WTC11 (cell line): ENCODE data around the gene ANKRD11.
"Not testable (repeated sequence)": the region's sequence is repeated elsewhere in the genome, so short reads cannot be mapped to it uniquely, and the experiment has no call there.

ENCODE experiments used
- GABPB1 ChIP-seq: sonication (generic); formaldehyde crosslinking; IDR thresholded peaks from 2 replicates; pipeline ENCODE4 v1.8.1; 2023; ENCODE audit warnings: mild to moderate bottlenecking, missing genetic modification reagents
- JAZF1 ChIP-seq: fragments of 250-450 bp; sonication (Bioruptor Pico); IDR thresholded peaks from 2 replicates; pipeline ENCODE4 v1.9.0; 2021; ENCODE audit warnings: moderate library complexity, mild to moderate bottlenecking, inconsistent platforms
- NR2C2 ChIP-seq: sonication (generic); formaldehyde crosslinking; IDR thresholded peaks from 2 replicates; pipeline ENCODE4 v1.8.0; 2022; ENCODE audit warnings: mild to moderate bottlenecking, missing genetic modification reagents
- TCF7 ChIP-seq: sonication (generic); formaldehyde crosslinking; IDR thresholded peaks from 2 replicates; pipeline ENCODE4 v1.8.0; 2022; ENCODE audit warnings: mild to moderate bottlenecking, low read depth, missing genetic modification reagents, moderate library complexity
- TF ChIP-seq, protein P1 (sequence below): fragments of 200-600 bp; IDR thresholded peaks from 2 replicates; pipeline ENCODE4 v1.8.0; 2022; ENCODE audit warnings: antibody characterized with exemption
- TF ChIP-seq, protein P2 (sequence below): fragments of 250-450 bp; sonication (Bioruptor Pico); IDR thresholded peaks from 2 replicates; pipeline ENCODE4 v2.1.2; 2022; ENCODE audit warnings: mild to moderate bottlenecking, moderate library complexity
- TF ChIP-seq, protein P3 (sequence below): sonication (generic); formaldehyde crosslinking; conservative IDR thresholded peaks from 2 replicates; pipeline ENCODE4 v1.8.1; 2022; ENCODE audit warnings: mild to moderate bottlenecking, missing genetic modification reagents
- TF ChIP-seq, protein P4 (sequence below): sonication (generic); formaldehyde crosslinking; IDR thresholded peaks from 2 replicates; pipeline ENCODE4 v1.8.0; 2023; ENCODE audit warnings: missing genetic modification reagents, mild to moderate bottlenecking, borderline replicate concordance
- TF ChIP-seq, protein P5 (sequence below): sonication (generic); formaldehyde crosslinking; IDR thresholded peaks from 2 replicates; pipeline ENCODE4 v1.8.0; 2022; ENCODE audit warnings: mild to moderate bottlenecking, missing genetic modification reagents
- TF ChIP-seq, protein P6 (sequence below): sonication (generic); formaldehyde crosslinking; IDR thresholded peaks from 2 replicates; pipeline ENCODE4 v1.8.1; 2023; ENCODE audit warnings: mild to moderate bottlenecking, missing genetic modification reagents, borderline replicate concordance
- TF ChIP-seq, protein P7 (sequence below): sonication (generic); formaldehyde crosslinking; IDR thresholded peaks from 2 replicates; pipeline ENCODE4 v1.8.0; 2022; ENCODE audit warnings: mild to moderate bottlenecking, missing genetic modification reagents
- TF ChIP-seq, protein P8 (sequence below): sonication (generic); formaldehyde crosslinking; IDR thresholded peaks from 2 replicates; pipeline ENCODE4 v1.8.1; 2023; ENCODE audit warnings: mild to moderate bottlenecking, missing genetic modification reagents
- TF ChIP-seq, protein P9 (sequence below): sonication (generic); formaldehyde crosslinking; IDR thresholded peaks from 2 replicates; pipeline ENCODE4 v1.8.0; 2022; ENCODE audit warnings: mild to moderate bottlenecking, missing genetic modification reagents

DNA sequence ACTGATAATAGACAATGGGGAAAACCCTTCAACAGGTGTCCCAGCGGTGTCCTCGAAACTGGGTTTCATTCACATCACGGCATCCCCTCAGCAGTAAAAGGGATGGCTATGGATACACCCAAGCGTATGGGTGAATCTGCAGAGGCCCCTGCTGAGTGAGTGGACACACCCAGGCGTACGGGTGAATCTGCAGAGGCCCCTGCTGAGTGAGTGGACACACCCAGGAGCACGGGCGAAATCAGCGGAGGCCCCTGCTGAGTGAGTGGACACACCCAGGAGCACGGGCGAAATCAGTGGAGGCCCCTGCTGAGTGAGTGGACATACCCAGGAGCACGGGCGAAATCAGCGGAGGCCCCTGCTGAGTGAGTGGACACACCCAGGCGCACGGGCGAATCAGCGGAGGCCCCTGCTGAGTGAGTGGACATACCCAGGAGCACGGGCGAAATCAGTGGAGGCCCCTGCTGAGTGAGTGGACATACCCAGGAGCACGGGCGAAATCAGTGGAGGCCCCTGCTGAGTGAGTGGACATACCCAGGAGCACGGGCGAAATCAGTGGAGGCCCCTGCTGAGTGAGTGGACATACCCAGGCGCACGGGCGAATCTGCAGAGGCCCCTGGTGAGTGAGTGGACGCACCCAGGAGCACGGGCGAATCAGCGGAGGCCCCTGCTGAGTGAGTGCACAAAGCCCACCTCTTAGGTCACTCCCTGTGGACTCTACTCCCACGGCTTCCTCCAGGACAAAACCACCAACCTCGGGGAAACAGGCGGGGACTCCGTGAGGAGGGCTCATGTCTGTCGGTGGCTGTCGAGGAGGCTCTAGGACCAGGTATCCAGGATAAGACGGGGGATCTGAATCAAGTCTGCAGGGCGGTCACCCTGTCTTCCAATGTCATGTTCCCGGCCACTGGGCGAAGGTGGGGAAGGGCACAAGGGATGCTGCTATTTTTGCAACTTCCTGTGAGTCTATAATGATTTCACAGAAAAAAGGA lies 161.7 kb downstream of the ANKRD11 start:
- TF ChIP-seq, protein P1, sequence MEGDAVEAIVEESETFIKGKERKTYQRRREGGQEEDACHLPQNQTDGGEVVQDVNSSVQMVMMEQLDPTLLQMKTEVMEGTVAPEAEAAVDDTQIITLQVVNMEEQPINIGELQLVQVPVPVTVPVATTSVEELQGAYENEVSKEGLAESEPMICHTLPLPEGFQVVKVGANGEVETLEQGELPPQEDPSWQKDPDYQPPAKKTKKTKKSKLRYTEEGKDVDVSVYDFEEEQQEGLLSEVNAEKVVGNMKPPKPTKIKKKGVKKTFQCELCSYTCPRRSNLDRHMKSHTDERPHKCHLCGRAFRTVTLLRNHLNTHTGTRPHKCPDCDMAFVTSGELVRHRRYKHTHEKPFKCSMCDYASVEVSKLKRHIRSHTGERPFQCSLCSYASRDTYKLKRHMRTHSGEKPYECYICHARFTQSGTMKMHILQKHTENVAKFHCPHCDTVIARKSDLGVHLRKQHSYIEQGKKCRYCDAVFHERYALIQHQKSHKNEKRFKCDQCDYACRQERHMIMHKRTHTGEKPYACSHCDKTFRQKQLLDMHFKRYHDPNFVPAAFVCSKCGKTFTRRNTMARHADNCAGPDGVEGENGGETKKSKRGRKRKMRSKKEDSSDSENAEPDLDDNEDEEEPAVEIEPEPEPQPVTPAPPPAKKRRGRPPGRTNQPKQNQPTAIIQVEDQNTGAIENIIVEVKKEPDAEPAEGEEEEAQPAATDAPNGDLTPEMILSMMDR: not testable (repeated sequence)
- not testable (repeated sequence) for TF ChIP-seq NR2C2 (CRISPR knock-in tag); JAZF1 (CRISPR knock-in tag); GABPB1 (CRISPR knock-in tag); TCF7
- TF ChIP-seq, protein P2, sequence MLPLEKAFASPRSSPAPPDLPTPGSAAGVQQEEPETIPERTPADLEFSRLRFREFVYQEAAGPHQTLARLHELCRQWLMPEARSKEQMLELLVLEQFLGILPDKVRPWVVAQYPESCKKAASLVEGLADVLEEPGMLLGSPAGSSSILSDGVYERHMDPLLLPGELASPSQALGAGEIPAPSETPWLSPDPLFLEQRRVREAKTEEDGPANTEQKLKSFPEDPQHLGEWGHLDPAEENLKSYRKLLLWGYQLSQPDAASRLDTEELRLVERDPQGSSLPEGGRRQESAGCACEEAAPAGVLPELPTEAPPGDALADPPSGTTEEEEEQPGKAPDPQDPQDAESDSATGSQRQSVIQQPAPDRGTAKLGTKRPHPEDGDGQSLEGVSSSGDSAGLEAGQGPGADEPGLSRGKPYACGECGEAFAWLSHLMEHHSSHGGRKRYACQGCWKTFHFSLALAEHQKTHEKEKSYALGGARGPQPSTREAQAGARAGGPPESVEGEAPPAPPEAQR (CRISPR knock-in tag): not testable (repeated sequence)
- TF ChIP-seq, protein P3, sequence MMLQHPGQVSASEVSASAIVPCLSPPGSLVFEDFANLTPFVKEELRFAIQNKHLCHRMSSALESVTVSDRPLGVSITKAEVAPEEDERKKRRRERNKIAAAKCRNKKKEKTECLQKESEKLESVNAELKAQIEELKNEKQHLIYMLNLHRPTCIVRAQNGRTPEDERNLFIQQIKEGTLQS: not testable (repeated sequence)
- TF ChIP-seq, protein P4, sequence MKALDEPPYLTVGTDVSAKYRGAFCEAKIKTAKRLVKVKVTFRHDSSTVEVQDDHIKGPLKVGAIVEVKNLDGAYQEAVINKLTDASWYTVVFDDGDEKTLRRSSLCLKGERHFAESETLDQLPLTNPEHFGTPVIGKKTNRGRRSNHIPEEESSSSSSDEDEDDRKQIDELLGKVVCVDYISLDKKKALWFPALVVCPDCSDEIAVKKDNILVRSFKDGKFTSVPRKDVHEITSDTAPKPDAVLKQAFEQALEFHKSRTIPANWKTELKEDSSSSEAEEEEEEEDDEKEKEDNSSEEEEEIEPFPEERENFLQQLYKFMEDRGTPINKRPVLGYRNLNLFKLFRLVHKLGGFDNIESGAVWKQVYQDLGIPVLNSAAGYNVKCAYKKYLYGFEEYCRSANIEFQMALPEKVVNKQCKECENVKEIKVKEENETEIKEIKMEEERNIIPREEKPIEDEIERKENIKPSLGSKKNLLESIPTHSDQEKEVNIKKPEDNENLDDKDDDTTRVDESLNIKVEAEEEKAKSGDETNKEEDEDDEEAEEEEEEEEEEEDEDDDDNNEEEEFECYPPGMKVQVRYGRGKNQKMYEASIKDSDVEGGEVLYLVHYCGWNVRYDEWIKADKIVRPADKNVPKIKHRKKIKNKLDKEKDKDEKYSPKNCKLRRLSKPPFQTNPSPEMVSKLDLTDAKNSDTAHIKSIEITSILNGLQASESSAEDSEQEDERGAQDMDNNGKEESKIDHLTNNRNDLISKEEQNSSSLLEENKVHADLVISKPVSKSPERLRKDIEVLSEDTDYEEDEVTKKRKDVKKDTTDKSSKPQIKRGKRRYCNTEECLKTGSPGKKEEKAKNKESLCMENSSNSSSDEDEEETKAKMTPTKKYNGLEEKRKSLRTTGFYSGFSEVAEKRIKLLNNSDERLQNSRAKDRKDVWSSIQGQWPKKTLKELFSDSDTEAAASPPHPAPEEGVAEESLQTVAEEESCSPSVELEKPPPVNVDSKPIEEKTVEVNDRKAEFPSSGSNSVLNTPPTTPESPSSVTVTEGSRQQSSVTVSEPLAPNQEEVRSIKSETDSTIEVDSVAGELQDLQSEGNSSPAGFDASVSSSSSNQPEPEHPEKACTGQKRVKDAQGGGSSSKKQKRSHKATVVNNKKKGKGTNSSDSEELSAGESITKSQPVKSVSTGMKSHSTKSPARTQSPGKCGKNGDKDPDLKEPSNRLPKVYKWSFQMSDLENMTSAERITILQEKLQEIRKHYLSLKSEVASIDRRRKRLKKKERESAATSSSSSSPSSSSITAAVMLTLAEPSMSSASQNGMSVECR (CRISPR knock-in tag): not testable (repeated sequence)
- TF ChIP-seq, protein P5, sequence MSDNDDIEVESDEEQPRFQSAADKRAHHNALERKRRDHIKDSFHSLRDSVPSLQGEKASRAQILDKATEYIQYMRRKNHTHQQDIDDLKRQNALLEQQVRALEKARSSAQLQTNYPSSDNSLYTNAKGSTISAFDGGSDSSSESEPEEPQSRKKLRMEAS: not testable (repeated sequence)
- TF ChIP-seq, protein P6, sequence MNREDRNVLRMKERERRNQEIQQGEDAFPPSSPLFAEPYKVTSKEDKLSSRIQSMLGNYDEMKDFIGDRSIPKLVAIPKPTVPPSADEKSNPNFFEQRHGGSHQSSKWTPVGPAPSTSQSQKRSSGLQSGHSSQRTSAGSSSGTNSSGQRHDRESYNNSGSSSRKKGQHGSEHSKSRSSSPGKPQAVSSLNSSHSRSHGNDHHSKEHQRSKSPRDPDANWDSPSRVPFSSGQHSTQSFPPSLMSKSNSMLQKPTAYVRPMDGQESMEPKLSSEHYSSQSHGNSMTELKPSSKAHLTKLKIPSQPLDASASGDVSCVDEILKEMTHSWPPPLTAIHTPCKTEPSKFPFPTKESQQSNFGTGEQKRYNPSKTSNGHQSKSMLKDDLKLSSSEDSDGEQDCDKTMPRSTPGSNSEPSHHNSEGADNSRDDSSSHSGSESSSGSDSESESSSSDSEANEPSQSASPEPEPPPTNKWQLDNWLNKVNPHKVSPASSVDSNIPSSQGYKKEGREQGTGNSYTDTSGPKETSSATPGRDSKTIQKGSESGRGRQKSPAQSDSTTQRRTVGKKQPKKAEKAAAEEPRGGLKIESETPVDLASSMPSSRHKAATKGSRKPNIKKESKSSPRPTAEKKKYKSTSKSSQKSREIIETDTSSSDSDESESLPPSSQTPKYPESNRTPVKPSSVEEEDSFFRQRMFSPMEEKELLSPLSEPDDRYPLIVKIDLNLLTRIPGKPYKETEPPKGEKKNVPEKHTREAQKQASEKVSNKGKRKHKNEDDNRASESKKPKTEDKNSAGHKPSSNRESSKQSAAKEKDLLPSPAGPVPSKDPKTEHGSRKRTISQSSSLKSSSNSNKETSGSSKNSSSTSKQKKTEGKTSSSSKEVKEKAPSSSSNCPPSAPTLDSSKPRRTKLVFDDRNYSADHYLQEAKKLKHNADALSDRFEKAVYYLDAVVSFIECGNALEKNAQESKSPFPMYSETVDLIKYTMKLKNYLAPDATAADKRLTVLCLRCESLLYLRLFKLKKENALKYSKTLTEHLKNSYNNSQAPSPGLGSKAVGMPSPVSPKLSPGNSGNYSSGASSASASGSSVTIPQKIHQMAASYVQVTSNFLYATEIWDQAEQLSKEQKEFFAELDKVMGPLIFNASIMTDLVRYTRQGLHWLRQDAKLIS (CRISPR knock-in tag): not testable (repeated sequence)
- TF ChIP-seq, protein P7, sequence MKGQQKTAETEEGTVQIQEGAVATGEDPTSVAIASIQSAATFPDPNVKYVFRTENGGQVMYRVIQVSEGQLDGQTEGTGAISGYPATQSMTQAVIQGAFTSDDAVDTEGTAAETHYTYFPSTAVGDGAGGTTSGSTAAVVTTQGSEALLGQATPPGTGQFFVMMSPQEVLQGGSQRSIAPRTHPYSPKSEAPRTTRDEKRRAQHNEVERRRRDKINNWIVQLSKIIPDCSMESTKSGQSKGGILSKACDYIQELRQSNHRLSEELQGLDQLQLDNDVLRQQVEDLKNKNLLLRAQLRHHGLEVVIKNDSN (CRISPR knock-in tag): not testable (repeated sequence)
- TF ChIP-seq, protein P8, sequence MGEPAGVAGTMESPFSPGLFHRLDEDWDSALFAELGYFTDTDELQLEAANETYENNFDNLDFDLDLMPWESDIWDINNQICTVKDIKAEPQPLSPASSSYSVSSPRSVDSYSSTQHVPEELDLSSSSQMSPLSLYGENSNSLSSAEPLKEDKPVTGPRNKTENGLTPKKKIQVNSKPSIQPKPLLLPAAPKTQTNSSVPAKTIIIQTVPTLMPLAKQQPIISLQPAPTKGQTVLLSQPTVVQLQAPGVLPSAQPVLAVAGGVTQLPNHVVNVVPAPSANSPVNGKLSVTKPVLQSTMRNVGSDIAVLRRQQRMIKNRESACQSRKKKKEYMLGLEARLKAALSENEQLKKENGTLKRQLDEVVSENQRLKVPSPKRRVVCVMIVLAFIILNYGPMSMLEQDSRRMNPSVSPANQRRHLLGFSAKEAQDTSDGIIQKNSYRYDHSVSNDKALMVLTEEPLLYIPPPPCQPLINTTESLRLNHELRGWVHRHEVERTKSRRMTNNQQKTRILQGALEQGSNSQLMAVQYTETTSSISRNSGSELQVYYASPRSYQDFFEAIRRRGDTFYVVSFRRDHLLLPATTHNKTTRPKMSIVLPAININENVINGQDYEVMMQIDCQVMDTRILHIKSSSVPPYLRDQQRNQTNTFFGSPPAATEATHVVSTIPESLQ (CRISPR knock-in tag): not testable (repeated sequence)
- TF ChIP-seq, protein P9, sequence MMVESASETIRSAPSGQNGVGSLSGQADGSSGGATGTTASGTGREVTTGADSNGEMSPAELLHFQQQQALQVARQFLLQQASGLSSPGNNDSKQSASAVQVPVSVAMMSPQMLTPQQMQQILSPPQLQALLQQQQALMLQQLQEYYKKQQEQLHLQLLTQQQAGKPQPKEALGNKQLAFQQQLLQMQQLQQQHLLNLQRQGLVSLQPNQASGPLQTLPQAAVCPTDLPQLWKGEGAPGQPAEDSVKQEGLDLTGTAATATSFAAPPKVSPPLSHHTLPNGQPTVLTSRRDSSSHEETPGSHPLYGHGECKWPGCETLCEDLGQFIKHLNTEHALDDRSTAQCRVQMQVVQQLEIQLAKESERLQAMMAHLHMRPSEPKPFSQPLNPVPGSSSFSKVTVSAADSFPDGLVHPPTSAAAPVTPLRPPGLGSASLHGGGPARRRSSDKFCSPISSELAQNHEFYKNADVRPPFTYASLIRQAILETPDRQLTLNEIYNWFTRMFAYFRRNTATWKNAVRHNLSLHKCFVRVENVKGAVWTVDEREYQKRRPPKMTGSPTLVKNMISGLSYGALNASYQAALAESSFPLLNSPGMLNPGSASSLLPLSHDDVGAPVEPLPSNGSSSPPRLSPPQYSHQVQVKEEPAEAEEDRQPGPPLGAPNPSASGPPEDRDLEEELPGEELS (CRISPR knock-in tag): not testable (repeated sequence)
